T-helper 1 cell treated with Interleukin-12 subunit alpha and Interleukin-12 subunit beta and Interleukin-4 antibody, amounts not matched to agents 30 μg/mL and 1 μg/mL, for 36 hours (primary cell): ENCODE data around the gene GPD2.
"Not testable (repeated sequence)": the region's sequence is repeated elsewhere in the genome, so short reads cannot be mapped to it uniquely, and the experiment has no call there.

ENCODE experiments used
- H3K27ac Mint-ChIP-seq: one replicate; pipeline ENCODE4 v1.8.0; 2021; ENCODE audit warnings: mild to moderate bottlenecking, mixed read lengths
- H3K27me3 Mint-ChIP-seq: one replicate; pipeline ENCODE4 v1.8.0; 2021; ENCODE audit warnings: low read depth, mixed read lengths
- H3K36me3 Mint-ChIP-seq: one replicate; pipeline ENCODE4 v1.8.0; 2021; ENCODE audit warnings: low read depth, mixed read lengths
- H3K4me1 Mint-ChIP-seq: one replicate; pipeline ENCODE4 v1.8.0; 2021; ENCODE audit warnings: low read depth, mixed read lengths
- H3K4me3 Mint-ChIP-seq: one replicate; pipeline ENCODE4 v1.8.0; 2021; ENCODE audit warnings: mild to moderate bottlenecking, moderate library complexity, mixed read lengths
- H3K9me3 Mint-ChIP-seq: one replicate; pipeline ENCODE4 v1.8.0; 2021; ENCODE audit warnings: mixed read lengths

The GPD2 gene

DNA sequence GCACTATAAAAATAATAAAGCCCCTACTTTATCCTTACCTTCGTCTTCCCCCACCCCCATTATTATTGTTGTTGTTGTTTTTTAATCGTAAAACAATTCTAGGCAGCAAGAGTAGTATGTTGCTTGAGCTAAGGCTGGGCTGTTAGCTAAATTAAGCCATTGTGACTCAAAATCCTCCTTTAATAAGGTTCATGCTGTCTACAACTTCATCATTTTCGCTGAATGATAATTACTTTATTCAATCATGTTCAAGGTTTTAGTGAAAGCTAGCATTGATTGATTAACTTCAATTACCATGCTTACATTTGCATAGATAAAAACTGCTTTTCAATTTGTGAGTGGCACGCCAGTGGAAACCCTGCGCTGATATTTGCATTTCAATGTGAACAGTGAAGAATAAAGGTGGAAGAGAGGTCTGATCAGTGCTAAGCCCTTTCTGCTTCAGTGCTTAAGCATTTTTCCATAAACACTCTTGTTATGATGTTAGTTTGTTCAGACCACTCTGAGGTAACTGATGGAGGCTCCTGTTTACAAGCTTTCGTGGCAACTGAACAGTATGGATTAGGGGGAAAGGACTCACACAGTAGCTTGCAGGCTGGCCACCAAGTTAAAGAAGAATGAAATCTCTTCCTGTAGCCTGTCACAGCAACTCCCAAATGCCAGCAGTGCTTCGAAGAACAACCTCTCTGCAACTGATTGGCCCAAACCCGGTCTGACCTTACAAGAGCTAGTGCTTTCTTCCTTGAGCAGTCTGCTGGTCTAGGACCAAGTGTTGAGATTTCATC, 156.8 kb downstream of the GPD2 start:
- Mint-ChIP-seq H3K36me3 (no peaks in the 10 kb centered on the region), H3K9me3 (no peaks in the 10 kb centered on the region), H3K4me1 (no peaks in the 10 kb centered on the region), H3K4me3 (no peak overlapping the region), H3K27me3 (peaks cover 13% of the 10 kb centered on the region), H3K27ac (no peak overlapping the region)

GRCh38 chr2:156593594-156593921, 157.4 kb downstream of the GPD2 start:
- no peaks in the 10 kb centered on the region for H3K9me3 Mint-ChIP-seq
- no peak overlapping the region for H3K27ac Mint-ChIP-seq
- H3K36me3 Mint-ChIP-seq = no peaks in the 10 kb centered on the region
- H3K4me1 Mint-ChIP-seq = no peaks in the 10 kb centered on the region
- H3K4me3 Mint-ChIP-seq = no peak overlapping the region
- H3K27me3 Mint-ChIP-seq = peaks cover 13% of the 10 kb centered on the region

DNA sequence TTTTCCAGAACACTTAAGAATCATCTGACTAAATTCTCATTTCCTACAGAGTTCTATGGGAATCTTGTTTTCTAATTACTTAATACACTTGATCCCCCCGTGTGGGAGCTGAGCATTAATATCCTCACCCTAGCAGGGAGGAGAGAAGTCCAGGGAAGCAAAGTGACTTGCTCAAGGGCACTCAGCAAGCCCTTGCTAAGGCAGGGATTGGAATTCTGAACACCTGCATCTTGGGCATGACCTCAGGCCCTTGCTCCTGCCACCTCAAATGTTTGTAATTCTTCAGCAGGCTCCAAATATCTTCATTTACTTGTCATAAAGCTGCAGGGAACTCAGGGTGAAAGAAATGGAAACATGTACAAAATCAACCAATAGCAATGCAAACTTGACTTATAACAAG, 162.4 kb downstream of the GPD2 start:
- Mint-ChIP-seq H3K9me3 (no peaks in the 10 kb centered on the region), H3K27me3 (peaks cover 18% of the 10 kb centered on the region), H3K4me1 (no peaks in the 10 kb centered on the region), H3K4me3 (no peak overlapping the region), H3K36me3 (no peaks in the 10 kb centered on the region), H3K27ac (no peak overlapping the region)

- Mint-ChIP-seq H3K36me3 (no peaks in the 10 kb centered on the region), H3K27ac (no peak overlapping the region), H3K9me3 (no peaks in the 10 kb centered on the region), H3K27me3 (peaks cover 15% of the 10 kb centered on the region), H3K4me1 (no peaks in the 10 kb centered on the region), H3K4me3 (no peak overlapping the region)
These were observed 164.0 kb downstream of the GPD2 start for GRCh38 chr2:156600196-156600595.

DNA sequence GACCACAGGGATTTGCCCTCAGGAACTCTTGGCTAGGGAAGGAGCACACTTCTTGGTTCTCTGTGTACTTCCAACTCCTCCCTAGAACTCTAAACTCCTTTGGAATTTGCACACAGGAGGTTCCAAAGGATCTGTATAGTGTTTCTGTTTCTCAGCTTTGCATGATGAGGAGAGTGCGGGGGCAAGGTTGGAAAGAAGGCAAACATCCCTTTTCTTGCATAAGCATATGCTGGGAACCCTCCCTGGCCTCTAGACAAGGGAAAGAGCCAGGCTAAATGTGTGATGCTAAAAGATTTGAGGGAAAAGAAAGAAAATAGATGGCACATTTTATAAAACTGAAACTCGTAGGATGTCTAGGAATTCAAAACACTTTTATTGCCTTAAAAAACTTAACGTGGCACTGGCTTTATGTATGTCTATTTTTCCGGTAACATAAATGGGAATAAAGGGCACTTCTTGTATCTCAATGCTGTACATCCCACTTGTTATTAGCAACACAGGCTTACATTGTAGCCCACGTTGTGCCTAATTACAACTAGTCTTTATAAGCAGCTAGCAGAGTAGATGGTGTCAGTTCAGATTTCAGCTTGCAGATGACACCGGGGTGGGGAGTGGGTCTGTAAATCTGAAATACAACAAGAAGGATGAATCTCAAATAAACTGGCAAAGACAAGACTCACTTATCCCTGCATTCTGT, 165.8 kb downstream of the GPD2 start:
- H3K27ac Mint-ChIP-seq = no peak overlapping the region
- H3K4me3 Mint-ChIP-seq = no peak overlapping the region
- H3K27me3 Mint-ChIP-seq = peaks cover 15% of the 10 kb centered on the region
- H3K9me3 Mint-ChIP-seq = no peaks in the 10 kb centered on the region
- H3K4me1 Mint-ChIP-seq = no peaks in the 10 kb centered on the region
- H3K36me3 Mint-ChIP-seq = no peaks in the 10 kb centered on the region

DNA sequence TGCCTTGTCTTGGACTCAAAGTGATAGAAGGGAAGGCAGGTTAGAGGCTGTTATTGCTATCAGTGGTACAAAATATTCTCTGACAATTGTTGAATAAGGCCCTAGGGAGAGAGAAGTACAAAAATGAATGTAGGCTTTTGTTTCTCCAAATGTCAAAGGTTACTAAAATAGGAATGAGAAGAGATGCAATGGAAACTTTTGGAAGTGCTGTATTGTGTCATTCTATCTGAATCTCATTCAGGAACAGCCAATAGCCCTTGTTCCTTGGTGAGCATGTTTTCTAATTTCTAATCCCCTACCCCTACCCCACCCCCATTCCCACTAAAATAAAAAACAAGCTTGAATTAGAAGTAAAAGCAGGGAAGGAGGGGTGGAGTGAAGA, 166.4 kb downstream of the GPD2 start:
- peaks cover 14% of the 10 kb centered on the region for H3K27me3 Mint-ChIP-seq
- H3K36me3 Mint-ChIP-seq = no peaks in the 10 kb centered on the region
- H3K4me1 Mint-ChIP-seq = no peaks in the 10 kb centered on the region
- H3K27ac Mint-ChIP-seq = no peak overlapping the region
- H3K9me3 Mint-ChIP-seq = no peaks in the 10 kb centered on the region
- no peak overlapping the region for H3K4me3 Mint-ChIP-seq

GRCh38 chr2:156615836-156616322, 179.7 kb downstream of the GPD2 start:
- Mint-ChIP-seq H3K36me3 (no peaks in the 10 kb centered on the region), H3K4me1 (no peaks in the 10 kb centered on the region), H3K27ac (no peak overlapping the region), H3K27me3 (peaks cover 9% of the 10 kb centered on the region), H3K4me3 (no peak overlapping the region), H3K9me3 (no peaks in the 10 kb centered on the region)

DNA sequence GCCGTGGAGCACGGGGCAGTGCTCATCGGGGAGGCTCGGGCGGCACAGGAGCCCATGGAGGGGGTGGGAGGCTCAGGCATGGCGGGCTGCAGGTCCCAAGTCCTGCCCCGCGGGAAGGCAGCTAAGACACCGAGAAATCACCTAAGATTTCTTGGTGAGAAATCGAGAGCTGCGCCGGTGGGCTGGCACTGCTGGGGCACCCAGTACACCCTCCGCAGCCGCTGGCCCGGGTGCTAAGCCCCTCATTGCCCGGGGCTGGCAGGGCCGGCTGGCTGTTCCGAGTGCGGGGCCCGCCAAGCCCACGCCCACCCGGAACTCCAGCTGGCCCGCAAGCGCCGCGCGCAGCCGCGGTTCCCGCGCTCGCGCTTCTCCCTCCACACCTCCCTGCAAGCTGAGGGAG, 181.9 kb downstream of the GPD2 start:
- not testable (repeated sequence) for H3K4me1 Mint-ChIP-seq, H3K36me3 Mint-ChIP-seq, H3K9me3 Mint-ChIP-seq, H3K4me3 Mint-ChIP-seq, H3K27ac Mint-ChIP-seq
- H3K27me3 Mint-ChIP-seq = peaks cover 20% of the 10 kb centered on the region

DNA sequence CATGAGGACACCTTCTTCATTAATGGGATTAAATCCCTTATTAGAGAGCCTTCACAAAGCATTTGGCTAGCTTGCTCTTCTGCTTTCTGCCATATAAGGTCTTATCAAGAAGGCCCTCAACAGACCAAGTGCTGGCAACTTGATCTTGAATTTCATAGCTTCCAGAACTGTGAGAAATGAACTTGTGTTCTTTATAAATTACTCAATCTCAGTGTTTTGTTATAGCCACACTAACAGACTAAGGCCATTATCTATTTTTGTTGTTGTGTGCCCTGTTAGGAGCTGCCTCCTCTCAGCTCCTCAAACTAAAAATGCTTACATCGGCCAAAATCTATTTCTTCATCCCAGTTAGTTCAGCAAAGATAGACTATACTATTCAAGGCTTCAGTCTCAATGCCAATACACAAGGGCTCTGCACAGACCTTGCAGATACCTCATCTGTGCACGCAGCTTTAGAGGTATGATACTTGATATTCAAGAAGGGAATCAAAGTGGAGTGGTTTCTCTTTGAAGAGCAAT, 182.9 kb downstream of the GPD2 start:
- Mint-ChIP-seq H3K36me3 (no peaks in the 10 kb centered on the region), H3K27me3 (peaks cover 20% of the 10 kb centered on the region), H3K9me3 (no peaks in the 10 kb centered on the region), H3K4me1 (no peaks in the 10 kb centered on the region), H3K4me3 (no peak overlapping the region), H3K27ac (no peak overlapping the region)

DNA sequence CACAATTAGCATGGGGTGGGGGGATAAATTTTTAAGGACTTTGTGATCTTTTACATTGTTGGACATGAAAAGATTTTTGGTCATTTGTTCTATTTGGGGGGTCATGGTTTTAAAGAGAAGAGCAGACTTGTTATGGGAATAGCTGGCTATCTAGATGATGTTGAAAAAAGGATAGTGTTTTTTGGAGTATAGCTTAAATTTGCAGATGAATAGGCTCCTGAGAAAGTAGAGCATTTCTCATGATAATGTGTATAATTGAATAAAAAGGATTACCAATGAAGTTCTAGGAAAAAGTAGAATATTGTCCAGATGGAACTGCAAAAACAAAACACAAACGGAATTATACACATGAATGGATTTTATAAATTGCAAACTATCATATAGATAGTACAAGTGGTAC, 186.3 kb downstream of the GPD2 start:
- Mint-ChIP-seq H3K36me3 (no peaks in the 10 kb centered on the region), H3K4me3 (no peak overlapping the region), H3K4me1 (no peaks in the 10 kb centered on the region), H3K27me3 (peaks cover 15% of the 10 kb centered on the region), H3K9me3 (no peaks in the 10 kb centered on the region), H3K27ac (no peak overlapping the region)

DNA sequence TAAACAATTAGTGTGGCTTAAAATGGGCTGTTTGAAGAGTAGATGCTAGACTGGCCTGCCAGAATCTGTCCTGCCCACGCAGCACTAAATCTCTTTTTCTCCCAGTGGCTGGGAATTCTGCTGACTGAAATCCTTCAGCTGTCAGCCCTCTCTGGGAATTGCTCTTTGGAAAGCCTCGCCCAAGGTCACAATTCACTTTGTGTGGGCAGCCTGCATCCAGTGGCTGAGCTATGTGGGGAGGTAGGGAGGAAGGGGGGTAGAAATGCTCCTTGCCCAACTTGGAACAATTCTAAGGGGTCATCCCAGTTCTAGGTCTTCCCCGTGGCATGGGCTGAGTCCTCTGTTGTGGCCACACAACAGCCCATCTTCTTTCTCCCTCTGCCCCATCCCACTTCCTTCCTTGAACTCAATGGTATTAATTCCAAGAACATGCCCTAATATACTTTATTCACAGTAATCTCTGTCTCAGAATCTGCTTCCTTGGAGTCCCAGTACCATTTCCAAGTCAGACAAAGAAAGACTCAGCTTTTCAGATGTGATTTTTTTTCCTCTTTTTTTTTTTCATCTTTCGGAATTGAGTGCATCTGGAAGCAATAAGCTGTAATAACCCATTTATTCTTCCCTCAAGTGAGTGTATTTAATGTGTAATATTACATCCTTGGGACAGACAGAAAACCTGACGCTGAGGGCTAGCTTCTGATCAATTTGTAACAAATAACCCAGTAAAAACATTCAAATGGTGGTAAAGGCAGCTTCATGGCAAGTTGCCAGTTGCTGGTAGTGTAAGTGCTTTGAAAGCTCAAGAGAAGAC, 189.4 kb downstream of the GPD2 start:
- no peak overlapping the region for H3K4me3 Mint-ChIP-seq
- H3K9me3 Mint-ChIP-seq = no peaks in the 10 kb centered on the region
- H3K27me3 Mint-ChIP-seq = peaks cover 15% of the 10 kb centered on the region
- no peaks in the 10 kb centered on the region for H3K4me1 Mint-ChIP-seq
- H3K36me3 Mint-ChIP-seq = no peaks in the 10 kb centered on the region
- no peak overlapping the region for H3K27ac Mint-ChIP-seq

DNA sequence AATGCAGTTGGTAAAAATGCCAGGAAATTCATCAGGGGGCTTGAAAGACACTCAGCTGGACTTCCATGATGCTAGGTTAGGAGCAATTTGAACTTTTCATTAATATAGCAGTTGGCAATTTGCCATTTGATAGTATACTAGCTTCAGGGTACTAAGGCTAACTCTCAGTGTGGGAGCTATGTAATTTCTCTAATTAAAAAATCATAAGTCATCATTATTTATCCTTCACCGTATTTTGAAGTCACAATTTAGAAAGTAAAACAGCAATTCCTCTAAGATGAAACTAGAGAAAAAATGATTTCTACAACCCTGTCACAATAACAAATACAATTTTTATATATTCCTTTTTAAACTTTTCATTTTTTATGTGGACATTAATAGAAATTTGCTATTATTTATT, 190.8 kb downstream of the GPD2 start:
- H3K4me1 Mint-ChIP-seq = no peaks in the 10 kb centered on the region
- no peak overlapping the region for H3K4me3 Mint-ChIP-seq
- peaks cover 12% of the 10 kb centered on the region for H3K27me3 Mint-ChIP-seq
- no peak overlapping the region for H3K27ac Mint-ChIP-seq
- H3K9me3 Mint-ChIP-seq = no peaks in the 10 kb centered on the region
- no peaks in the 10 kb centered on the region for H3K36me3 Mint-ChIP-seq

DNA sequence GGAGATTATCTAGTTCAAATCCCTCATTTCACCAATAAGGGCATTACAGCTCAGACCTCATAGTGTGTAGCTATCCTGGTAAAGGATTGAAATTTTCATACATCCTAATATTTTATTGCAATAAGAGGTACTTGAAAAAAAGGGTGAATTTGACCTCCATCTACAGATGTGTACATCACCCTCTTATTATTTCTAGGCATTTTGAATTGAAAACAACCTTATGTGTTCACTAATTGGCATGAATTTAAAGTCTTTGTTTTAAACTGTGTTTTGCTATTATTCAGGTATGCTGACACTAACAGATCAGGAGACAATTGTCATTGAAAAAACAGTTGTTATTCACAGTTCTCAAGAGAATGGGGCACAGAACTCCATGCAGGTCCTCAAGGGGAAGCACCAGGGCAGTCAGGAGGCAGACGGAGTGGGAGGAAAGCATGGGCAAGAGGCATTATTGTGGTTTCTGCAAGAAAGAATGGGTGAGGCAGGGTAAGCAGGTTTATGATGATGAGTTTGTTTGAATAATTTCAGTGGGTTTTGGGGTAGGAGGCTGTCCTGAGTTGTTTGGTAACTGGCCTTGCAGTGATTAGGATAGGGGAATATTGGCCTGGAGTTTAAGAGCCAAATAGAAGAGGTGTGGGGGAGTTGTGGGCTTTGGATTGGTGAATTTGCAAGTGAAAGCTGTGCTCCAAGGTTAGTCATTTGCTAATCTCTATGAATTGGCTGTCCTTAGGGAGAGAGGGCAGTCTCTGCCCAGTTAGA, 194.6 kb downstream of the GPD2 start:
- H3K4me3 Mint-ChIP-seq = no peak overlapping the region
- H3K36me3 Mint-ChIP-seq = no peaks in the 10 kb centered on the region
- H3K27me3 Mint-ChIP-seq = peaks cover 9% of the 10 kb centered on the region
- H3K4me1 Mint-ChIP-seq = no peaks in the 10 kb centered on the region
- no peak overlapping the region for H3K27ac Mint-ChIP-seq
- no peaks in the 10 kb centered on the region for H3K9me3 Mint-ChIP-seq

- Mint-ChIP-seq H3K36me3 (no peaks in the 10 kb centered on the region), H3K4me1 (no peaks in the 10 kb centered on the region), H3K27ac (no peak overlapping the region), H3K4me3 (no peak overlapping the region), H3K27me3 (peaks cover 5% of the 10 kb centered on the region), H3K9me3 (no peaks in the 10 kb centered on the region)
These were observed 199.5 kb downstream of the GPD2 start for GRCh38 chr2:156635646-156636045.
